HG02588 (cell line): ENCODE results near the gene IRF2.

ENCODE experiments used
- ATAC-seq: cut with Tn5 transposase; IDR thresholded peaks from one replicate; pipeline ENCODE4 v1.9.1; 2021; ENCODE audit warnings: mild to moderate bottlenecking, moderate library complexity; ENCODE audit not compliant: unreplicated experiment

Gene IRF2

GRCh38 chr4:184410748-184411147 lies 63.6 kb downstream of the IRF2 start:
- ATAC-seq: no peak

GRCh38 chr4:184409911-184410692 lies 64.2 kb downstream of the IRF2 start:
- no peak for ATAC-seq

- no peak for ATAC-seq
These were observed 64.8 kb downstream of the IRF2 start for GRCh38 chr4:184409502-184409901.

GRCh38 chr4:184408684-184409081 lies 65.7 kb downstream of the IRF2 start:
- ATAC-seq: no peak

GRCh38 chr4:184408021-184408683 lies 66.2 kb downstream of the IRF2 start:
- ATAC-seq: no peak

- ATAC-seq: no peak
These were observed 67.4 kb downstream of the IRF2 start for GRCh38 chr4:184406958-184407391.

- no peak for ATAC-seq
These were observed 70.3 kb downstream of the IRF2 start for GRCh38 chr4:184404047-184404446.

- no peak for ATAC-seq
These were observed 71.0 kb downstream of the IRF2 start for GRCh38 chr4:184403384-184403781.

GRCh38 chr4:184402740-184403383 lies 71.5 kb downstream of the IRF2 start:
- ATAC-seq: no peak

- ATAC-seq: no peak
These were observed 72.1 kb downstream of the IRF2 start for GRCh38 chr4:184402239-184402638.

- no peak for ATAC-seq
These were observed 72.8 kb downstream of the IRF2 start for GRCh38 chr4:184401397-184402171.

- no peak for ATAC-seq
These were observed 73.5 kb downstream of the IRF2 start for GRCh38 chr4:184400891-184401290.

GRCh38 chr4:184400375-184400870 lies 73.9 kb downstream of the IRF2 start:
- no peak for ATAC-seq

- no peak for ATAC-seq
These were observed 74.8 kb downstream of the IRF2 start for GRCh38 chr4:184399512-184399908.

GRCh38 chr4:184398741-184399511 lies 75.4 kb downstream of the IRF2 start:
- ATAC-seq: no peak

- ATAC-seq: no peak
These were observed 76.7 kb downstream of the IRF2 start for GRCh38 chr4:184397516-184398163.

GRCh38 chr4:184396570-184397515 lies 77.5 kb downstream of the IRF2 start:
- no peak for ATAC-seq

GRCh38 chr4:184395971-184396391 lies 78.4 kb downstream of the IRF2 start:
- ATAC-seq: peak; percentile 83
